A549 (cell line): ENCODE measurements around the gene XPO4. TPM values are rescaled to one million over a fixed set of nuclear protein-coding genes. Genes with fewer than 3 reads are reported as not detected.

ENCODE experiments used
- ATAC-seq, 2 experiments: fragments of 200-7000 bp in 1 of 2; fragments of >200 bp in 1 of 2; cut with Nextera tagmentation in 1 of 2; cut with Tn5 transposase in 1 of 2; 3 replicates each; pipeline versions ENCODE4 v1.8.0 to v1.9.1; 2018 to 2020; ENCODE audit warnings: mild to moderate bottlenecking in 1 of 2, moderate library complexity in 1 of 2
- CTCF ChIA-PET: fragments of 300-600 bp; sonication (Branson Sonifier 250); formaldehyde crosslinking; extraction: SDS; loops from one replicate; lab custom pipeline; 2021; ENCODE audit warnings: antibody characterized with exemption, inconsistent platforms; lab: Yijun Ruan, JAX
- POLR2A ChIA-PET: fragments of 350-600 bp; formaldehyde crosslinking; extraction: SDS; loops from one replicate; lab custom pipeline; 2021; ENCODE audit warnings: antibody characterized with exemption, inconsistent platforms; lab: Yijun Ruan, JAX
- DNase-seq, 2 experiments: peaks; one replicate each; pipeline versions ENCODE4 v3.0.0 to v3.0.0-alpha.2; 2011 to 2016; ENCODE audit warnings: low read depth in 1 of 2, low spot score in 1 of 2
- FAIRE-seq: peaks from 2 replicates; lab custom pipeline; 2011; peaks lifted over from hg19 to GRCh38; lab: Jason Lieb, UNC
- H3K27ac ChIP-seq, 2 experiments: fragments of >200 bp; sonication (Bioruptor Twin); formaldehyde crosslinking; 3 replicates each; pipeline ENCODE4 v1.5.1; 2016 to 2017
- H3K4me1 ChIP-seq: fragments of >200 bp; sonication (Bioruptor Twin); formaldehyde crosslinking; 3 replicates; pipeline ENCODE4 v1.6.1; 2016
- H3K4me2 ChIP-seq: fragments of >200 bp; sonication (Bioruptor Twin); formaldehyde crosslinking; 3 replicates; pipeline ENCODE4 v1.6.1; 2016
- H3K4me3 ChIP-seq: fragments of >200 bp; sonication (Bioruptor Twin); formaldehyde crosslinking; 3 replicates; pipeline ENCODE4 v1.5.1; 2016
- H3K9me3 ChIP-seq: fragments of >200 bp; sonication (Bioruptor Twin); formaldehyde crosslinking; 3 replicates; pipeline ENCODE4 v1.6.1; 2016
- CBX8 ChIP-seq: fragments of 200-600 bp; sonication (generic); IDR thresholded peaks from 2 replicates; pipeline ENCODE4 v1.6.1; 2016
- CHD4 ChIP-seq: fragments of 200-600 bp; sonication (generic); IDR thresholded peaks from 2 replicates; pipeline ENCODE4 v1.6.1; 2016; ENCODE audit warnings: antibody characterized with exemption, mild to moderate bottlenecking, borderline replicate concordance
- FOXS1 ChIP-seq: fragments of 250-450 bp; sonication (Bioruptor Pico); IDR thresholded peaks from 2 replicates; pipeline ENCODE4 v1.5.0; 2020; ENCODE audit warnings: mild to moderate bottlenecking, moderate library complexity
- HDAC2 ChIP-seq: fragments of 200-600 bp; sonication (generic); IDR thresholded peaks from 2 replicates; pipeline ENCODE4 v1.6.1; 2016
- HOXA7 ChIP-seq: fragments of 250-450 bp; sonication (Bioruptor Pico); IDR thresholded peaks from 2 replicates; pipeline ENCODE4 v1.5.0; 2020; ENCODE audit warnings: mild to moderate bottlenecking, moderate library complexity
- KDM1A ChIP-seq: fragments of 200-600 bp; sonication (generic); IDR thresholded peaks from 2 replicates; pipeline ENCODE4 v1.6.1; 2016; ENCODE audit warnings: low read depth, mild to moderate bottlenecking
- MAFK ChIP-seq: fragments of 450-650 bp; IDR thresholded peaks from 2 replicates; pipeline ENCODE4 v1.6.1; 2014; ENCODE audit not compliant: partially characterized antibody
- MYC ChIP-seq: IDR thresholded peaks from 2 replicates; pipeline ENCODE4 v1.6.1; 2012; ENCODE audit warnings: mild to moderate bottlenecking, inconsistent platforms, low read length, improper control_type of control experiment, borderline replicate concordance
- PHF8 ChIP-seq: fragments of 200-600 bp; sonication (generic); IDR thresholded peaks from 2 replicates; pipeline ENCODE4 v1.6.1; 2016; ENCODE audit warnings: low read depth, mild to moderate bottlenecking, antibody characterized with exemption, moderate library complexity, borderline replicate concordance
- POLR2A ChIP-seq: IDR thresholded peaks from 2 replicates; pipeline ENCODE4 v1.6.1; 2012; ENCODE audit warnings: mild to moderate bottlenecking, low read length
- POLR2AphosphoS2 ChIP-seq: conservative IDR thresholded peaks from 2 replicates; pipeline ENCODE4 v1.6.1; 2012; ENCODE audit warnings: low read length, improper control_type of control experiment, inconsistent platforms
- SMC3 ChIP-seq: fragments of >200 bp; sonication (Bioruptor Twin); formaldehyde crosslinking; IDR thresholded peaks from 3 replicates; pipeline ENCODE4 v1.6.1; 2018; ENCODE audit warnings: inconsistent platforms
- TFCP2L1 ChIP-seq: fragments of 250-450 bp; sonication (Bioruptor Pico); IDR thresholded peaks from 2 replicates; pipeline ENCODE4 v1.5.0; 2021; ENCODE audit warnings: mild to moderate bottlenecking
- USF2 ChIP-seq: fragments of 450-650 bp; IDR thresholded peaks from 2 replicates; pipeline ENCODE4 v1.6.1; 2014; ENCODE audit warnings: antibody characterized with exemption
- ZFP36 ChIP-seq: fragments of 450-650 bp; IDR thresholded peaks from 2 replicates; pipeline ENCODE4 v1.6.1; 2014; ENCODE audit warnings: borderline replicate concordance; ENCODE audit not compliant: partially characterized antibody
- ZNF302 ChIP-seq: fragments of 250-450 bp; sonication (Bioruptor Pico); IDR thresholded peaks from 2 replicates; pipeline ENCODE4 v1.9.0; 2021; ENCODE audit warnings: inconsistent platforms, mild to moderate bottlenecking, moderate library complexity
- ZSCAN20 ChIP-seq: fragments of 250-450 bp; sonication (Bioruptor Pico); IDR thresholded peaks from 2 replicates; pipeline ENCODE4 v1.8.0; 2022; ENCODE audit warnings: mild to moderate bottlenecking, moderate library complexity
- WGBS: methylation state at CpG from one replicate; pipeline ENCODE4 v1.1.6; 2017; ENCODE audit errors: missing lambda C conversion rate; 5-methylcytosine and 5-hydroxymethylcytosine counted together
- polyA plus RNA-seq, 4 experiments: library from polyadenylated mRNA; depleted of rRNA in 3 of 4; stranded (reverse); fragments of >200 nt; fragmentation: RNase III in 1 of 4; extraction: RNeasy Plus Mini Kit Qiagen cat#74134 plus additional on column Dnase treatment in 1 of 4; gene quantifications; 2 replicates in 3 of 4; 3 replicates in 1 of 4; pipeline ENCODE4 v1.2.3, GENCODE V29; 2011 to 2017
- TF ChIP-seq, protein P1 (sequence below): fragments of 150-350 bp; IDR thresholded peaks from 2 replicates; pipeline ENCODE4 v1.6.1; 2014; ENCODE audit warnings: low read depth, mild to moderate bottlenecking, low read length
- TF ChIP-seq, protein P2 (sequence below): IDR thresholded peaks from 2 replicates; pipeline ENCODE4 v1.6.1; 2012; ENCODE audit warnings: low read depth, borderline replicate concordance

The XPO4 gene
- polyA plus RNA-seq, 2 of the 4 experiments (the other 2 are of a cell fraction), result 7.3 to 16.6 TPM

GRCh38 chr13:20788312-20788711, 114.2 kb downstream of the XPO4 start (continued):
- TF ChIP-seq USF2 (no peak), KDM1A (no peak), CBX8 (no peak), CHD4 (no peak), HDAC2 (no peak), FOXS1 (CRISPR knock-in tag) (no peak), MYC (no peak), ZFP36 (no peak)
- TF ChIP-seq, protein P1, sequence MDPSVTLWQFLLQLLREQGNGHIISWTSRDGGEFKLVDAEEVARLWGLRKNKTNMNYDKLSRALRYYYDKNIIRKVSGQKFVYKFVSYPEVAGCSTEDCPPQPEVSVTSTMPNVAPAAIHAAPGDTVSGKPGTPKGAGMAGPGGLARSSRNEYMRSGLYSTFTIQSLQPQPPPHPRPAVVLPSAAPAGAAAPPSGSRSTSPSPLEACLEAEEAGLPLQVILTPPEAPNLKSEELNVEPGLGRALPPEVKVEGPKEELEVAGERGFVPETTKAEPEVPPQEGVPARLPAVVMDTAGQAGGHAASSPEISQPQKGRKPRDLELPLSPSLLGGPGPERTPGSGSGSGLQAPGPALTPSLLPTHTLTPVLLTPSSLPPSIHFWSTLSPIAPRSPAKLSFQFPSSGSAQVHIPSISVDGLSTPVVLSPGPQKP, result no peak
- TF ChIP-seq, protein P2, sequence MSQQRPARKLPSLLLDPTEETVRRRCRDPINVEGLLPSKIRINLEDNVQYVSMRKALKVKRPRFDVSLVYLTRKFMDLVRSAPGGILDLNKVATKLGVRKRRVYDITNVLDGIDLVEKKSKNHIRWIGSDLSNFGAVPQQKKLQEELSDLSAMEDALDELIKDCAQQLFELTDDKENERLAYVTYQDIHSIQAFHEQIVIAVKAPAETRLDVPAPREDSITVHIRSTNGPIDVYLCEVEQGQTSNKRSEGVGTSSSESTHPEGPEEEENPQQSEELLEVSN, result no peak

- no peak for ATAC-seq
- TF ChIP-seq POLR2AphosphoS2 (no peak), ZSCAN20 (CRISPR knock-in tag) (no peak), SMC3 (no peak), POLR2A (no peak), HOXA7 (CRISPR knock-in tag) (no peak), TFCP2L1 (CRISPR knock-in tag) (no peak)
- POLR2A ChIA-PET, result no interaction called here
- Histone ChIP-seq H3K4me2 (no peak overlapping the region), H3K4me1 (no peaks in the 10 kb centered on the region), H3K4me3 (no peak overlapping the region), H3K9me3 (no peaks in the 10 kb centered on the region), H3K27ac (no peak overlapping the region)
- WGBS, result 93% methylated on average over 5 of the region's 5 CpGs
- CTCF ChIA-PET, result interaction anchor here (0.6 to 2.0 kb wide), 5 partner anchors 10 to 293 kb away, joined by 3 to 5 read pairs (median 4); no protein-coding TSS in a partner anchor
- no peak for FAIRE-seq
- no peak for DNase-seq
Observed at GRCh38 chr13:20787180-20787579, 115.4 kb downstream of the XPO4 start.

DNA sequence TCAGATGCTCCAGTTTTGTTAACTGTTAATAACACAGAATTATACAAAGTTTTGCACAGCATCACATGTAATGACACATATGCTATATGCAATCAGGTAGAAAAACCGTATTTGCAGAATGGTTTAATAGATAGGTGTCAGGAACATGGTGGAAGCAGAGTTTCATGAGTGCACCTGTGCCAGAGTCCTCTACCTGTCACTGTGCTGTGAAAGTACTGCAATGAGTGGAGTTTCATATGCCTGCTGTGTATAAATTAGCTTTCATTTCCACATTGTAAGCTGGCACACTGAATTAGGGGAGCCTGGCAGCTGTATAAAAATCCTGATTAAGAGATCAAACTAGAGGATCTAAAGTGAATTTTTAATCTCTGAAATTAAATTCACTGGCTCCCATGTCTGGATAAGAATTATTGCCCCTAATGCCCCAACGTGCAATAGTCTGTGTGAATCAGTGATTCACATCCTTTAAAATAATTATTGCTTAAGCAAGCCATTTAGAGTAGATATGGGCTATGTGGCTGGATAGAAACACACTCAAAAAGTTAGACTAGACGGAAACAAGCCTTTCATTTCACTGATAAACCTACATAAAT, 120.3 kb downstream of the XPO4 start:
- ATAC-seq (no peak), DNase-seq (no peak)
- Histone ChIP-seq H3K27ac (no peak overlapping the region), H3K9me3 (no peaks in the 10 kb centered on the region)
- TF ChIP-seq ZNF302 (CRISPR knock-in tag), result no peak
- TF ChIP-seq, all 56 proteins: peak for 0
- no peak for FAIRE-seq
- Histone ChIP-seq H3K4me3 (no peak overlapping the region), H3K4me2 (no peak overlapping the region), H3K4me1 (no peaks in the 10 kb centered on the region)
- POLR2A ChIA-PET, result no interaction called here
- 78% methylated on average over 3 of the region's 3 CpGs for WGBS
- CTCF ChIA-PET, result interaction anchor here (0.7 kb wide), 1 partner anchor 276 kb away, joined by 3 read pairs; no protein-coding TSS in a partner anchor

- no peak overlapping the region for H3K27ac ChIP-seq
- no peak for ATAC-seq
- peak; percentile 87 for TF ChIP-seq MAFK
- no peak for TF ChIP-seq PHF8
- DNase-seq, result no peak
- WGBS, result 47% methylated on average over 1 of the region's 1 CpG
- no peak overlapping the region for H3K4me3 ChIP-seq
- FAIRE-seq, result no peak
- H3K4me2 ChIP-seq, result no peak overlapping the region
- CTCF ChIA-PET, result interaction anchor here (0.5 to 1.3 kb wide), 2 partner anchors 15 to 75 kb away, joined by 3 read pairs; no protein-coding TSS in a partner anchor
- H3K4me1 ChIP-seq, result no peaks in the 10 kb centered on the region
- POLR2A ChIA-PET, result no interaction called here
- no peaks in the 10 kb centered on the region for H3K9me3 ChIP-seq
Observed at GRCh38 chr13:20780317-20780716, 122.2 kb downstream of the XPO4 start.
